ENCODE measurements around the gene GEMIN2.

- TF ChIP-seq USF2 (IDR thresholded peaks at IDR 0.05; ENCODE audit: borderline replicate concordance, low read depth, low read length) = no peak
- TF ChIP-seq CHD2 (IDR thresholded peaks at IDR 0.05; ENCODE audit: low read length, partially characterized antibody) = no peak
- TF ChIP-seq FOSL2 (IDR thresholded peaks at IDR 0.05; ENCODE audit: borderline replicate concordance, low read depth) = no peak
- TF ChIP-seq CTCF (IDR thresholded peaks at IDR 0.05) = no peak
- TF ChIP-seq SMC3 (IDR thresholded peaks at IDR 0.05; ENCODE audit: low read depth, low read length) = no peak
- TF ChIP-seq TCF12 (IDR thresholded peaks at IDR 0.05) = no peak
- no peak for TF ChIP-seq RXRA (IDR thresholded peaks at IDR 0.05; ENCODE audit: borderline replicate concordance, low read depth)
- no peak for TF ChIP-seq YY1 (IDR thresholded peaks at IDR 0.05; ENCODE audit: low read depth)
- no peak for TF ChIP-seq EZH2phosphoT487 (IDR thresholded peaks at IDR 0.05; ENCODE audit: borderline replicate concordance, low read depth)
Measured at GRCh38 chr14:39181026-39181692, 67.0 kb downstream of the GEMIN2 start.

All from SK-N-SH (cell line).